Thyroid gland (tissue), 4 donors: ENCODE results near the gene CASP10. TPM values are rescaled to one million over a fixed set of nuclear protein-coding genes. Genes with fewer than 3 reads are reported as not detected.

ENCODE experiments used
- DNase-seq, 2 donors: peaks; one replicate each; pipeline ENCODE4 v3.0.0-alpha.2; 2019
- H3K27ac ChIP-seq, 3 donors: fragments of 200-600 bp; sonication (generic); 1 replicate in 2 of 3; 2 replicates in 1 of 3; pipeline ENCODE4 v1.5.1; 2016 to 2019; ENCODE audit warnings: mild to moderate bottlenecking in 1 of 3, moderate library complexity in 1 of 3
- H3K27me3 ChIP-seq: fragments of 200-600 bp; sonication (generic); one replicate; pipeline ENCODE4 v1.5.1; 2019
- H3K36me3 ChIP-seq, 2 donors: fragments of 200-600 bp; sonication (generic); one replicate each; pipeline ENCODE4 v1.5.1; 2016 to 2019
- H3K4me1 ChIP-seq, 2 donors: fragments of 200-600 bp; sonication (generic); one replicate each; pipeline ENCODE4 v1.5.1; 2017 to 2019
- H3K4me3 ChIP-seq, 3 donors: fragments of 200-600 bp; sonication (generic); replicated peaks in 1 of 3; 1 replicate in 2 of 3; 2 replicates in 1 of 3; pipeline ENCODE4 v1.5.1; 2016; ENCODE audit warnings: mild to moderate bottlenecking in 1 of 3
- H3K9me3 ChIP-seq: fragments of 200-600 bp; sonication (generic); one replicate; pipeline ENCODE4 v1.5.1; 2017
- POLR2A ChIP-seq, 2 donors: fragments of 450-650 bp; IDR thresholded peaks; one replicate each; pipeline ENCODE4 v1.6.1; 2017; ENCODE audit warnings: antibody characterized with exemption in 2 of 2, mild to moderate bottlenecking in 2 of 2, moderate library complexity in 1 of 2
- WGBS, 2 donors: methylation state at CpG; one replicate each; pipeline ENCODE4 v1.1.5; 2017; 5-methylcytosine and 5-hydroxymethylcytosine counted together
- intact Hi-C: fragments of 100-400 bp; cut with DNase I; formaldehyde crosslinking; loops from one replicate; pipeline ENCODE4 v1.15.1; 2023
- total RNA-seq, 4 donors: library from RNA; depleted of rRNA; stranded (reverse); fragments of >200 nt; gene quantifications; one replicate each; pipeline ENCODE4 v1.2.3, GENCODE V29; 2016
- TF ChIP-seq, protein P1 (sequence below), 6 experiments: fragments of 200-600 bp in 3 of 6; fragments of 450-650 bp in 3 of 6; sonication (generic) in 3 of 6; IDR thresholded peaks; one replicate each; pipeline ENCODE4 v1.5.1; 2016 to 2019; ENCODE audit warnings: antibody characterized with exemption in 6 of 6, mild to moderate bottlenecking in 2 of 6, inconsistent platforms in 1 of 6, moderate library complexity in 1 of 6

CASP10 gene
- total RNA-seq, 4 donors from 2014 or later, result 12.4 to 23.0 (median 20.0) TPM

DNA sequence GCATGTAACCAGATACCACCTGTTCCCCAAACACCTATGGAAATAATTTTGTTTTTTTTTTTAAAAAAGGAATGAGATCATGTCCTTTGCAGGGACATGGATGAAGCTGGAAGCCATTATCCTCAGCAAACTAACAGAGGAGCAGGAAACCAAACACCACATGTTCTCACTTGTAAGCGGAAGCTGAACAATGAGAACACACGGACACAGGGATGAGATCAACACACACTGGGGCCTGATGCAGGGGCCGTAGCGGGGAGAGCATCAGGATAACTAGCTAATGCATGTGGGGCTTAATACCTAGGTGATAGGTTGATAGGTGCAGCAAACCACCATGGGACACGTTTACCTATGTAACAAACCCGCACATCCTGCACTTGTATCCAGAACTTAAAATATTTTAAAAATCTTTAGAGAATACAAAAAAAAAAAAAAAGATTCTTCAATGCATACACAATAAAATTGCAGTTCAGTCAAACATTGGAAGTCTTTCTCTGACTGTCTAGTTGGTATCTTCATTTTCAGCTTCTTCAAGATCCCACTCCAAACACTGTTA is 11.6 kb upstream of the CASP10 start:
- H3K9me3 ChIP-seq, result no peaks in the 10 kb centered on the region
- no peak overlapping the region for H3K27ac ChIP-seq
- no peaks in the 10 kb centered on the region for H3K27me3 ChIP-seq
- DNase-seq, result no peak
- no peak overlapping the region for H3K4me3 ChIP-seq
- H3K4me1 ChIP-seq, result peaks cover 4 to 7% of the 10 kb centered on the region in 2 donors
- WGBS, 2 donors, result 73 to 76% methylated on average over 6 of the region's 6 CpGs
- TF ChIP-seq POLR2A (IDR thresholded peaks at IDR 0.05), result no peak
- TF ChIP-seq, protein P1, sequence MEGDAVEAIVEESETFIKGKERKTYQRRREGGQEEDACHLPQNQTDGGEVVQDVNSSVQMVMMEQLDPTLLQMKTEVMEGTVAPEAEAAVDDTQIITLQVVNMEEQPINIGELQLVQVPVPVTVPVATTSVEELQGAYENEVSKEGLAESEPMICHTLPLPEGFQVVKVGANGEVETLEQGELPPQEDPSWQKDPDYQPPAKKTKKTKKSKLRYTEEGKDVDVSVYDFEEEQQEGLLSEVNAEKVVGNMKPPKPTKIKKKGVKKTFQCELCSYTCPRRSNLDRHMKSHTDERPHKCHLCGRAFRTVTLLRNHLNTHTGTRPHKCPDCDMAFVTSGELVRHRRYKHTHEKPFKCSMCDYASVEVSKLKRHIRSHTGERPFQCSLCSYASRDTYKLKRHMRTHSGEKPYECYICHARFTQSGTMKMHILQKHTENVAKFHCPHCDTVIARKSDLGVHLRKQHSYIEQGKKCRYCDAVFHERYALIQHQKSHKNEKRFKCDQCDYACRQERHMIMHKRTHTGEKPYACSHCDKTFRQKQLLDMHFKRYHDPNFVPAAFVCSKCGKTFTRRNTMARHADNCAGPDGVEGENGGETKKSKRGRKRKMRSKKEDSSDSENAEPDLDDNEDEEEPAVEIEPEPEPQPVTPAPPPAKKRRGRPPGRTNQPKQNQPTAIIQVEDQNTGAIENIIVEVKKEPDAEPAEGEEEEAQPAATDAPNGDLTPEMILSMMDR (IDR thresholded peaks at IDR 0.05), result no peak
- intact Hi-C loops, result loop anchor here (10.0 kb wide), 1 partner anchor 267 kb away; no protein-coding TSS in a partner anchor
- H3K36me3 ChIP-seq, result peaks cover 8 to 11% of the 10 kb centered on the region in 2 donors

DNA sequence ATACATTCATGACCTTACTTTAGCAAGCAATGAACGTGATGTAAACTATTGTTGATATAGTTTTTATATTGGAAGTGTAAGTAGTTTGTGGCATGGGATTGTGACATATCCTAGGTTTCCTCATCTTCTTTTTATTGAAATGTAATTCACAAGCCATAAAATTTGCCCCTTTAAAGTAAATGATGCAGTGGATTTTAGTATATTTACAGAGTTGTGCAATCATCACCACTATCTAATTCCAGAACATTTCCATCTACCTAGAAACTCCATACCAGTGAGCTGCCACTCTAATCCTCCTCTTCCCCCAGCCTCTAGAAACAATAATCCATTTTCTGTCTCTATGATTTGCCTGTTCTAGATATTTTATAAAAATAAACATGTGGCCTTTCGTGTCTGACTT is 10.7 kb upstream of the CASP10 start:
- no peaks in the 10 kb centered on the region for H3K27me3 ChIP-seq
- WGBS, 2 donors, result 75 to 79% methylated on average over 2 of the region's 2 CpGs
- no peak overlapping the region for H3K4me3 ChIP-seq
- no peak overlapping the region for H3K27ac ChIP-seq
- no peak for TF ChIP-seq POLR2A (IDR thresholded peaks at IDR 0.05)
- TF ChIP-seq, protein P1 (IDR thresholded peaks at IDR 0.05), result no peak
- DNase-seq, result no peak
- H3K36me3 ChIP-seq, result peaks cover 1 to 5% of the 10 kb centered on the region in 2 donors
- peaks cover 4 to 7% of the 10 kb centered on the region in 2 donors for H3K4me1 ChIP-seq
- intact Hi-C loops, result loop anchor here (10.0 kb wide), 1 partner anchor 267 kb away; no protein-coding TSS in a partner anchor
- no peaks in the 10 kb centered on the region for H3K9me3 ChIP-seq

DNA sequence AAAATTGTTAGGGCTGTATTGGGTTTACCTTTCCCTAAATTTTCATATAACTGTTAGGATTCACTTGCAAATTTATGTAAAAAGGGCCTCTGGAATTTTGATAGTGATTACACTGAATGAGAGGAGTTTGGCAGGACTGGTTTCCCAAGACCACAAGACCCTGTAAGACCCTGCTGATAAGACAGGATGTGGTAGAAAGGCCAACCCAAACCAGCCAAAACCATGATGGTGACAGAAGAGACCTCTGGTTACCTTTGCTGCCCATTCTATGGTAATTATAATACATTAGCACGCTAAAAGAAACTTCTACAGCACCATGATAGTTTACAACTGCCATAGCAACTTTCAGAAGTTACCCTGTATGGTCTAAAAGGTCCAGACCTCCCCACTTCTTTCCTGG is 8.3 kb upstream of the CASP10 start:
- Histone ChIP-seq H3K4me3 (no peak overlapping the region), H3K27ac (no peak overlapping the region), H3K4me1 (peaks cover 4 to 7% of the 10 kb centered on the region in 2 donors), H3K9me3 (no peaks in the 10 kb centered on the region), H3K36me3 (no peaks in the 10 kb centered on the region), H3K27me3 (no peaks in the 10 kb centered on the region)
- 22 to 40% methylated on average over 1 of the region's 1 CpG for WGBS, 2 donors
- TF ChIP-seq POLR2A (IDR thresholded peaks at IDR 0.05), result peak in 1 of 2 donors; percentile 6
- TF ChIP-seq, protein P1 (IDR thresholded peaks at IDR 0.05), result no peak
- intact Hi-C loops, result loop anchor here (10.0 kb wide), 1 partner anchor 270 kb away; no protein-coding TSS in a partner anchor
- DNase-seq, result no peak

DNA sequence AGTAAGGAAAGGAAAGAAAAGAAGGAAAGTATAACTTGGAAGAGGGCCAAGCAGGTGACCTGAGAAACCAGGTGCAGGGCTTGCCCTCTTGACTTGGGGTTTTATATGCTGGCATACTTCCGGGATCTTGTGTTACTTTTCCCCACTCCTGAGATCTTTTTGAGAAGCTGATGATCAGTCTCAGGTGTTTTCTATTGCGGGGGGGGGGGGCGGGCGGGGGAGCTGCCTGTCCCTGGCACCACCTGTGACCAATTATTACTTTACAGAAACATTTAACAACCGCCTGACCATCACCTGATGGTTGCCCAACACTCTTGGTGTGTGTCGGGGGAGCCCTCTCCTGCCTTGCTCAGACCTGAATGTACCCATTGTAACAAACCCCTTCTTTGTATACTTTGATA is 6.9 kb upstream of the CASP10 start:
- Histone ChIP-seq H3K4me3 (no peak overlapping the region), H3K36me3 (no peaks in the 10 kb centered on the region), H3K27me3 (no peaks in the 10 kb centered on the region), H3K4me1 (peaks cover 4 to 7% of the 10 kb centered on the region in 2 donors), H3K27ac (no peak overlapping the region), H3K9me3 (no peaks in the 10 kb centered on the region)
- TF ChIP-seq, protein P1 (IDR thresholded peaks at IDR 0.05), result no peak
- TF ChIP-seq POLR2A (IDR thresholded peaks at IDR 0.05), result no peak
- peak in 1 of 2 donors; percentile 28 for DNase-seq
- 32 to 46% methylated on average over 6 of the region's 6 CpGs for WGBS, 2 donors
- intact Hi-C loops, result loop anchor here (10.0 kb wide), 1 partner anchor 271 kb away; no protein-coding TSS in a partner anchor

DNA sequence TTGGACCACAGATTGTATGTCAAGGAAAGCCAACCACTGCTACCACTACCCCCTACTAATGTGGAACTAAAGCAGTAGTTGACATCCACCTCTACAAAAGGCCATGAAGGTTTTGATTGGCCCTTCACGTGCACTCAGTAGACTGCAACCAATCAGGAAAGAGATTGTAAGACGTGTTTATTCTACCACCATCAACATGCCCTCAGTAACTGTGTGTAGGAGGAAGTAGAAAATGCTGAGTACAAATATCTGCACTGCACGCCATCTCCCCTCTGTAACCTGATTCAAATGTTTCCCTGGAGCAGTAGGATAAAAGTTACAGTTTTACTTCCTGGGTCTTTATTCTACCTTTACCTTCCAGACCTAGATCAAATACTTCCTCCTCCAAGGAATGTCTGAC is 2.9 kb upstream of the CASP10 start:
- no peaks in the 10 kb centered on the region for H3K36me3 ChIP-seq
- H3K4me1 ChIP-seq, result peaks cover 12 to 15% of the 10 kb centered on the region in 2 donors
- no peaks in the 10 kb centered on the region for H3K9me3 ChIP-seq
- no peak overlapping the region for H3K27ac ChIP-seq
- WGBS, 2 donors, result 70 to 72% methylated on average over 3 of the region's 3 CpGs
- H3K27me3 ChIP-seq, result no peaks in the 10 kb centered on the region
- intact Hi-C loops, result no loop called here
- H3K4me3 ChIP-seq, result no peak overlapping the region
- TF ChIP-seq, protein P1 (IDR thresholded peaks at IDR 0.05), result no peak
- TF ChIP-seq POLR2A (IDR thresholded peaks at IDR 0.05), result no peak
- DNase-seq, result no peak
